Measurements from ENCODE around the gene PBX1. TPM values are rescaled to one million over a fixed set of nuclear protein-coding genes. Genes with fewer than 3 reads are reported as not detected.

The PBX1 gene
- total and polyA plus RNA-seq, 8 donors = 17.3 to 113 (median 91.9) TPM

GRCh38 chr1:164768619-164769018 is 209.6 kb downstream of the PBX1 start:
- H3K9me3 ChIP-seq = no peaks in the 10 kb centered on the region
- no peak overlapping the region for H3K4me3 ChIP-seq
- 89 to 92% methylated on average over 5 of the region's 5 CpGs for WGBS, 2 donors
- no peaks in the 10 kb centered on the region for H3K36me3 ChIP-seq
- H3K27me3 ChIP-seq = no peaks in the 10 kb centered on the region
- ATAC-seq (no peak), DNase-seq (no peak), FAIRE-seq (no peak)
- intact Hi-C loops (cut with DNase I) = no loop called here
- H3K27ac ChIP-seq = peak overlapping the region in 2 of 4 donors; percentile 61 to 89
- TF ChIP-seq CTCF (IDR thresholded peaks at IDR 0.05) = no peak
- peaks cover 56 to 83% (median 79%) of the 10 kb centered on the region in 3 donors for H3K4me1 ChIP-seq

- WGBS, 2 donors = 80 to 85% methylated on average over 2 of the region's 2 CpGs
- no peak for FAIRE-seq
- H3K4me1 ChIP-seq = peaks cover 66 to 90% (median 86%) of the 10 kb centered on the region in 3 donors
These were observed 210.6 kb downstream of the PBX1 start for GRCh38 chr1:164769486-164770130.

GRCh38 chr1:164770131-164770529 is 211.1 kb downstream of the PBX1 start:
- ATAC-seq (no peak), FAIRE-seq (no peak), DNase-seq (no peak)
- no peaks in the 10 kb centered on the region for H3K27me3 ChIP-seq
- H3K4me3 ChIP-seq = no peak overlapping the region
- no peaks in the 10 kb centered on the region for H3K9me3 ChIP-seq
- intact Hi-C loops (cut with DNase I) = no loop called here
- H3K36me3 ChIP-seq = no peaks in the 10 kb centered on the region
- TF ChIP-seq CTCF (IDR thresholded peaks at IDR 0.05) = no peak
- H3K27ac ChIP-seq = peak overlapping the region in 2 of 4 donors; percentile 85 to 89
- WGBS, 2 donors = 44 to 55% methylated on average over 2 of the region's 2 CpGs
- H3K4me1 ChIP-seq = peaks cover 68 to 89% (median 82%) of the 10 kb centered on the region in 3 donors

More at GRCh38 chr1:164769486-164770130, 210.6 kb downstream of the PBX1 start:
- no peak overlapping the region for H3K4me3 ChIP-seq
- H3K36me3 ChIP-seq = no peaks in the 10 kb centered on the region
- DNase-seq (no peak), ATAC-seq (no peak)
- H3K9me3 ChIP-seq = no peaks in the 10 kb centered on the region
- H3K27ac ChIP-seq = peak overlapping the region in 2 of 4 donors; percentile 61 to 89
- intact Hi-C loops (cut with DNase I) = no loop called here
- no peaks in the 10 kb centered on the region for H3K27me3 ChIP-seq
- no peak for TF ChIP-seq CTCF (IDR thresholded peaks at IDR 0.05)

GRCh38 chr1:164771041-164771618 is 212.1 kb downstream of the PBX1 start:
- intact Hi-C loops (cut with DNase I) = no loop called here
- DNase-seq (no peak), FAIRE-seq (no peak), ATAC-seq (no peak)
- Histone ChIP-seq H3K9me3 (no peaks in the 10 kb centered on the region), H3K27me3 (no peaks in the 10 kb centered on the region), H3K4me3 (no peak overlapping the region), H3K4me1 (peaks cover 68 to 90% (median 82%) of the 10 kb centered on the region in 3 donors), H3K36me3 (no peaks in the 10 kb centered on the region), H3K27ac (peak overlapping the region; percentile 51 to 89 (median 76))
- 55% methylated on average over 8 of the region's 8 CpGs for WGBS, 2 donors
- no peak for TF ChIP-seq CTCF (IDR thresholded peaks at IDR 0.05)
